Activated CD4-positive, alpha-beta T cell treated with anti-CD3 and anti-CD28 coated beads, Interleukin-2, amount 50 U/mL, for 48 hours (primary cell): Measurements from ENCODE around the gene ADPRHL1.
"Not testable (repeated sequence)": the region's sequence is repeated elsewhere in the genome, so short reads cannot be mapped to it uniquely, and the experiment has no call there.

Source experiments
- DNase-seq, 2 experiments: peaks; one replicate each; pipeline ENCODE4 v3.0.0-alpha.2; 2020

ADPRHL1 gene

DNA sequence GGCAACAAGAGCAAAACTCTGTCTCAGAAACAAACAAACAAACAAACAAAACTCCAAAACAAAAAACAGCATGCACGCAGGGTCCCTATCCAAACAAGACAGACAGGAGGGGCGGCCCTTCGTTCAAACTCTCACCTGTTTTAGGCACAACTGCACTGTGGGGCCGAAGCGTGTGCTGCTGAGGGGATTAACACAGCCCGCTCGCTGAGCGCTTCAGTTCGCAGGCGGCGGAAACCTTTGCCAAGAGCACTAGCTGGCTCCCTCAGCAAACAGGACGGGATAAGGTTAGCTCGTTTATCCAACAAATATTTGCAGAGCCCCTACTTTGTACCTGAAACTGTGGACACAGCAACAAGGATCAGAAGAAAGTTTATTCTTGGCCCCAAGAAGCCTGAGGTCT lies 1.6 kb upstream of the ADPRHL1 start:
- no peak for DNase-seq

DNA sequence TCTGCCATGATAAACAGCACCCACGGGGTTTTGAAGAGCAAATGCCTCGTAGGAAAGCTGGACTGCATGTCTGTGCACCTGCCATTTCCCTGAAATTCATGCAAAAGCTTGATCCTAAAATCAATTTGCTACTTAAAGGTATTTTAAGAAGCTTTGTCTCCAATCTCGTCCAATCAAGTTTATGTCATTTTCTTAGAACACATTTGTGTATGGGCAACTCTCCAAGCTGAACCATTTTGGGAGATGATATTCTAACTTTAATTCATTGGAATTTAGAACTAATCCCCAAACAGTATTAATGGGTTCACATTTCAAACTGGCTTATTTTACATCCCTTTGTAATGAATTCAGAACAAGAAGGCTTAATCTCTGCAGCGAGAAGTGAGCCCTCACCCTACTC lies 822 bp downstream of the ADPRHL1 start:
- DNase-seq: no peak

DNA sequence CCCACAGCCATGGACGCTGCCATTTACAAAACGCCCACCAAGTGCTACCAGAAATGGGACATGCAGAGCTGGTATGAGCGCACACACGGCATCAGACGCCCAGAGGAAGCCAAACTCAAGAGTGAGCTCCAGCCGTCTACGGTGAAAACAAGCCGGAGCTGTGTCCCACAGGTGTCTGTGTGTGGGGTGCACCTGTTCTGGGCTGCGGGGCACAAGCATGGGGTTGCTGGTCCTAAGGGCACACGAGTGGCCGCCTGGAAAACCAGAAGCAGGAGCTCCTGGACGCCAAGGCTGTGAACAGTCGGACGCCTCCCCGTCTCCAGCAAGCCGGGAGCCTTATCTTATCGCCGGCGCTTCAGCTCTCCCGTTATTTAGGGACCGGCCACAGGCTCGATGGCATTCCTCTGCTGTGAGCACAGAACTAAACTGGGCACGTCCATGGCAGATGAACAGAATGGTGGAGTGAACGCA lies 1.3 kb downstream of the ADPRHL1 start:
- DNase-seq: no peak

DNA sequence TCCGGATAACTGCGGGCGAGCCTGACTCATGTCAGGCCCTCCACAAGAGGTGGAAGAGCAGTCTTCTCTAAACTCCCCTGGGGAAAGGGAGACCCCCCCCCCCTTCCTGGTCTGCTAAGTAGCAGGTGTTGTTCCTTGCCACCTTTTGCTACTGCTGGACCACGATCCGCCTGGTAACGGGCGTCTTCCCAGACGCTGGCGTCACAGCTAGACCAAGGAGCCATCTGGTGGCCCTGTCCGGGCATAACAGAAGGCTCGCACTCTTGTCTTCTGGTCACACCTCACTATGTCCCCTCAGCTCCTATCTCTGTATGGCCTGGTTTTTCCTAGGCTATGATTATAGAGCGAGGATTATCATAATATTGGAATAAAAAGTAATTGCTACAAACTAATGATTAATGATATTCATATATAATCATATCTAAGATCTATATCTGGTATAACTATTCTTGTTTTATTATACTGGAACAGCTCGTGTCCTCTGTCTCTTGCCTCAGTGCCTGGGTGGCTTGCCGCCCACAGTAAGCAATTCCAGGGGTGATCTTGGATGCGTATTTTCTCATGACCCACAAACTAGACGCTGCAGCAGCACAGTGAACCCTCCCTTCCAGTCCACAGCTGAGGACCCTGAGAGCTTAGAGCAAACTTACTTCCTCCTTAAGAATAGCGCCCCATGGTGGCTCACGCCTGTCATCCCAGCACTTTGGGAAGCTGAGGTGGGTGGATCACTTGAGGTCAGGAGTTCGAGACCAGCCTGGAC lies 2.2 kb downstream of the ADPRHL1 start:
- not testable (repeated sequence) for DNase-seq

DNA sequence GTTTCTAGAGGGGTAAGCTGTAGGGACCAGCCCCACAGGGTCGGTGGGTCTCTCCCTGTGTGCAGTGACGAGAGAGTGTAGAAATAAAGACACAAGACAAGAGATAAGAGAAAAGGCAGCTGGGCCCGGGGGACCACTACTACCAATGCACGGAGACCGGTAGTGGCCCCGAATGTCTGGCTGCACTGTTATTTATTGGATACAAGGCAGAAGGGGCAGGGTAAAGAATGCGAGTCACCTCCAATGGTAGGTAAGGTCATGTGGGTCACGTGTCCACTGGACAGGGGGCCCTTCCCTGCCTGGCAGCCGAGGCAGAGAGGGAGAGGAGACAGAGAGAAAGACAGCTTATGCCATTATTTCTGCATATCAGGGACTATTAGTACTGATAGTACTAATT lies 2.9 kb downstream of the ADPRHL1 start:
- not testable (repeated sequence) for DNase-seq

DNA sequence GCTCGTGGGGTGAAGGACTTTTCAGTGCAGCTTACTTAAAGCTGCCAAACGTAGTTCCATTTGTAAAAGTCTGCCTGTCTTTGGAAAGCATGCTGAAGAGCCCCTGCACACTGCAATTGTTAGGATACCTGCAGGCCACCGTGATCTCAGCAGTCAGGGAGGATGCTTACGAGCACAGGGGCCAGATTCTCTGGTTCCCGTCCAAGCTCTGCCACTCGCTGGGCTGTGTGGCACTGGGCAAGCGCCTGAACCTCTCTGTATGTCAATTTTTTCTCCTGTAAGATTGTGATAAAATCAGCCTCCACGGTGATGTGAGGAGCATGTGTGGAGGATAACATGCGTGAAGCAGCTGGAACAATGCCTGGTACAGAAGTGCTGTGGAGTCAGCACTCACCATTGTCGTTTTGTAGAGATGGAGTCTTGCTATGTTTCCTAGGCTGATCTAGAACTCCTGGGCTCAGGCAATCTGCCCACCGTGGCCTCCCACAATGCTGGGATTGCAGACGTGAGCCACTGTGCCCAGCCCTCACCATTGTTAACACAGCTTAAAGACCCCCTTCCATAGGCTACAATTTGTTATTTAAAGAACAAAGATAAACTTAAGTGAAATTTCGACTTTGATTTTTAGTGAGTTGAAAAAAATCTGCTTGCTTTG lies 3.5 kb downstream of the ADPRHL1 start:
- DNase-seq: no peak

DNA sequence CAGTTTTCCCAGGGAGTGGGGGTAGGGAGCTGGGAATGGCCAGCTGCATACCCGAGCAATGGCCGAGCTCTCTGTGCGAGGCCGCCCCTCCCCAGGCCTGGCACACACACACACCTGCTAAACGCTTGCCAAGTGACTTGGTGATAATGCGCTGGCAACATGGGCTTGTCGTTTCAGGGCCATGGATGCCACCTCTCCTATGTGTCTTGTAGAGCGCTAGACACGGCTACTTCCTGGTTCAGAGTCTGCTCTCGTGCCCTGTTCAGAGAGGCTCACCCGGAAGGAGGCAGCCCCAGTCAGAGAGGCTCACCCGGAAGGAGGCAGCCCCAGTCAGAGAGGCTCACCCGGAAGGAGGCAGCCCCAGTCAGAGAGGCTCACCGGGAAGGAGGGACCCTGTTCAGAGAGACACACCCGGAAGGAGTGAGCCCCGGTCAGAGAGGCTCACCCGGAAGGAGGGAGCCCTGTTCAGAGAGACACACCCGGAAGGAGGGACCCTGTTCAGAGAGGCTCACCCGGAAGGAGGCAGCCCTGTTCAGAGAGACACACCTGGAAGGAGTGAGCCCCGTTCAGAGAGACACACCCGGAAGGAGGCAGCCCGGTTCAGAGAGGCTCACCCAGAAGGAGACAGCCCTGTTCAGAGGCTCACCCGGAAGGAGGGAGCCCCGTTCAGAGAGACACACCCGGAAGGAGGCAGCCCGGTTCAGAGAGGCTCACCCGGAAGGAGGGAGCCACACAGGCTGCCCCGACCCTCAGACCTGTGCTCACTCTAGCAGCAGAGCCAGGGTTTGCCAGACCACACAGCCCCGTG lies 4.2 kb downstream of the ADPRHL1 start:
- DNase-seq: peak; percentile 65 to 70

DNA sequence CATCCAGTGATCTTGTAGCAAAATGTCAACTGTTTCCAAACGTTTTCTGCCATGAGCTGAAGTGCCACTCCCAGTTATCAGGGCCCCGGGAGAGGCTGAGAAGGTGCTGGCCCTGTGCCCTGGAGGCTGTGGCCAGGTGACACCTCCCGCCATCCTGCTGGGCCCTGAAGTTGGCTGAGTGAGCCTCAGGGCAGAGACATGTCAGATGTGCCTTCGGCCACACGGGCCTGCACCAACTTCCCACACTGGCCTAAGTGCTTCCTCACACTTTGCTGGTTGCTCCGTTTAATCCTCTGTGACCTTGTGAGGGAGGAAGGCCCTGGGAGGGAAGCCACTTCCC lies 4.8 kb downstream of the ADPRHL1 start:
- DNase-seq: no peak

DNA sequence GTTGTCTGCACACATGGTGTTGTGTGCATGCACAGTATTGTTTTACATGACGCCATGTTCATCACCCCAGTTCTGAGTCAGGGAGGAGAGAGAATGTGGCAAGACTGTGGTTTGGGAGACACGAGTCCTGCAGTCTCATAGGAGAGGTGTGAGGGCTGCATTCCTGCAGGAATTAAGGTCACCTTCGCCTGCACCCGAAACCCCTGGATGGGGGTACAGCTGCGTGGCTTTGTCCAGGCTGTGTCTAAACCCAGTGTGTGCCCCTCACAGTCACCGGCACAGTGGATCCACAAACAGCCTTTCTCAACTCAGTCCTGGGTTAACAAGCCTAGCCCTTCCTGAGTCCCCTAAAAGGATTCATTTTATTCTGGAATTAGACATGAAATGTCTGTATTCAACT lies 5.7 kb downstream of the ADPRHL1 start:
- DNase-seq: no peak

DNA sequence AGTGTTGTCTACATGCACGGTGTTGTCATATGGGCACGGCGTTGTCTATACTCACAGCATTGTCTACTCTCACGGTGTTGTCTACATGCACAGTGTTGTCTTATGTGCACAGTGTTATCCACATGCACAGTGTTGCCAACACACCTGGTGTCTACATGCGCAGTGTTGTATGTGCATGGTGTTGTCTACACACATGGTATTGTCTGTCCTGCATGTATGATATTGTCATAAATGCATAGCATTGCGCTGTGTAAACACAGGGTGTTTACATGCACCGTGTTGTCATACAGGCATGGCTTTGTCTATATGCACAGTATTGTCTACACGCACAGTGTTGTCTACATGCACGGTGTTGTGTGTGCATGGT lies 6.8 kb downstream of the ADPRHL1 start:
- no peak for DNase-seq

DNA sequence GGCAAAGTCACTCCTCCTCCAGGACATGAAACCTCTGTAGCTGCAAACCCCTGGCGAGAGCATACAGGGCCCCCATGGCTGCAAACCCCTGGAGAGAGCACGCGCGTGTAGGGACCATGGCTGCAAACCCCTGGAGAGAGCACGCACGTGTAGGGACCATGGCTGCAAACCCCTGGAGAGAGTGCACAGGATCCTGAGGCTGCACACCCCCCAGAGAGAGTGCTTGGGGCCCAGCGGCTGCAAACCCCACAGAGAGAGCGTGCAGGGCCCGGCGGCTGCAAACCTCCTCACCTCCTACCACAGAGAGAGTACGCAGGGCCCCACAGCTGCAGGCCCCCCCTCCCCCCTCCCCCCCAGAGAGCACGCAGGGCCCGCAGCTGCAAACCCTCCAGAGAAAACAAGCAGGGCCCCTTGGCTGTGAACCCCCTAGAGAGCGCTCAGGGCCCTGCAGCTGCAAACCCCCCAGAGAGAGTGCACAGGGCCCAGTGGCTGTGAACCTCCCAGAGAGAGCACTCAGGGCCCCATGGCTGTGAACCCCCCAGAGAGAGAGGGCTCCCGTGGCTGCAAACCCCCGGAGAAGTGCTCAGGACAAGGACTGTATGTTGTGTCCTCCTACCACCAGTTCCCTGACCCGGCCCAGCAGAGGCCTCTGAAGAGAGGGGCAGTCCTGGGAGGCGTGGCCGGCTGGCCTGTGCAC lies 7.3 kb downstream of the ADPRHL1 start:
- no peak for DNase-seq

DNA sequence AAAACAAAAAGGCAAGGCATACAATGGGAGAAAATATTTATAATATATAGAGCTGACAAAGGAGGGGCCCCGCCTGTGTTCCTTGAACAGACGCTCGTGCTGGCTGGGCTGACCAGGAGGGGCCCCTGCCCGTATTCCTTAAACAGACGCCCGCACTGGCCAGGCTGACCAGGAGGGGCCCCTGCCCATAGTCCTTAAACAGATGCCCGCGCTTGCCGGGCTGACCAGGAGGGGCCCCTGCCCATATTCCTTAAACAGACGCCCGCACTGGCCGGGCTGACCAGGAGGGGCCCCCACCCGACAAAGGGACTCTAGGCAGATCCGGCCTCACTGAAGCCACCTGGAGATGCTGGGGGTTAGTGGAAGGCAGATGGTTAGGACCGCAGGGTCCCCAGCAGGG lies 9.3 kb downstream of the ADPRHL1 start:
- no peak for DNase-seq

DNA sequence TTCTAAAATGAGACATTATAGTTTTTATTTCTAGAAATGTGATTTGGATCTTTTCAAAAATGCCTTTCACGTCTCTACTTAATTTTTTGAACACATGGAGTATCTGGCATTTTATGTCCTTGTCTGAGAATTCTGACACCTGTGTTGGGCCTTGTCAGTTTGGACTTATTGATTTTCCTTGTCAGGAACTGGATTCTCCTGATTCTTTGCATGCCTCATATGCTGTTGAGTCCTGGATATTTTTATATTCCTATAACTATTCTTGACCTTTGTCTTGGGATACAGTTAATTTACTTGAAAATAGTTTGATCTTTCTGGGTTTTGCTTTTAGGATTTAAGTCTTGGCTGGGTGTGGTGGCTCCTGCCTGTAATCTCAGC lies 10.3 kb downstream of the ADPRHL1 start:
- no peak for DNase-seq

DNA sequence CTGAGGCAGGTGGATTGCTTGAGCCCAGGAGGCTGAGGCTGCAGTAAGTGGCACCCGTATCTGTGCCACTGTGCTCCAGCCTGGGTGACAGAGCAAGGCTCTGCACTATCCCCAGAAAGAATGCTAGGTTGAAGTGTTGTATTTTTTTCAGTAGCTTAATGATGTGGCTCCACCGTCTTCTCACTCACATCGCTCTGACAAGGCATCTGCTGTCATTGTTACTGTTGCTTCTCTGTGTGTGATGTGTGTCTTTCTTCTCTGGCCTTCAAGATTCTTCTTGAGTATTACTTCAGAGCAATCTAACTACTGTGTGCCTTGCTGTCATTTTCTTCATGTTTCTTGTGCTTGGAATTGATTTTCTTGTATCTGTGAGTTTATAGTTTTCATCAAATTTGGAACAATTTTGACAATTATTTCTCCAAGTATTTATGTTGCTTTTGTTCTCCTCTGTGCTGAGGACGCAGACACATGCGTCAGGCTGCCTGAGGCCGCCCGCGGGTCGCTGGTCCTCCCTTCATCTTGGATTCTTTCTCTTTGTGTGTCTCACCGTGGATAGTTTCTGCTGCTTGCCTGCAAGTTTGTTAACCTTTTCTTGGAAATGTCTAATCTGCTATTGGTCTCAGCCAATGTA lies 10.8 kb downstream of the ADPRHL1 start:
- no peak for DNase-seq

DNA sequence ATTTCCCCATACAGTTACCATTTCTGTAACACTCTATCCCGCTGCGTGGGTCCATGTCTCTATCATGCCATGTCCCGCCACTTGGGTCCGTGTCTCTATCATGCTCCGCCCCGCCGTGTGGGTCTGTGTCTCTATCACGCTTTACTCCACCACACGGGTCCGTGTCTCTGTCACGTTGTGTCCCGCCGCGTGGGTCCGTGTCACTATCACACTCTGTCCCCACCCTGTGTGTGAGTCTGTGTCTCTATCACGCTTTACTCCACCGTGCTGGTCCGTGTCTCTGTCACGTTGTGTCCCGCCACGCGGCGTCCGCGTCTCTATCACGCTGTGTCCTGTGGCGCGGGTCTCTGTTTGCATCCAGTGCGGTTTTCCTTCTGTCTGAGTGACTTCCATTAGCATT lies 11.6 kb downstream of the ADPRHL1 start:
- DNase-seq: no peak

DNA sequence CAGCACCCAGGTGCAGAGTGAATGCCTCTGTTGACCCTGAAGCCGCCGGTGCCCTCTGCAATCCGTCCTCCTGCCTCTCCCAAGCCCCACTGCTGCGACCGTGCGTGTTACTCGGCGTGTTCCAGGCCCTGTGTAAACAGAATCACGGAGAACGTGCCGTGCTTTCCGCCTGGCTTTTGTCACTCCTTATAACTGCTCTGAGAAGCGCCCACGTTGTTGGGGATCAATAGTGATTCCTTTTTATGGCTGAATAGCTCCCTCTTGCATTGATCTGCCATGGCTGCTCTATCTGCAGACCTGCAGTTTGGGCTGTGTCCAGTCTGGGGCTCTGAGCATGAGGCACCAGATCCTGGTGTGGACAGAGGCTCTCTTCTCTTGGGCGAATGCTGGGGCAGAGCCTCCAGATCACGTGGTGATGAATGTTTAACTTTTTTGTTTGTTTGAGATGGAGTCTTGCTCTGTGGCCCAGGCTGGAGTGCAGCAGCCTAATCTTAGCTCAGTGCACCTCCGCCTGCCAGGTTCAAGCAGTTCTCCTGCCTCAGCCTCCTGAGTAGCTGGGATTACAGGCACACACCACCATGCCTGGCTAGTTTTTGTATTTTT lies 15.8 kb downstream of the ADPRHL1 start:
- DNase-seq: no peak

DNA sequence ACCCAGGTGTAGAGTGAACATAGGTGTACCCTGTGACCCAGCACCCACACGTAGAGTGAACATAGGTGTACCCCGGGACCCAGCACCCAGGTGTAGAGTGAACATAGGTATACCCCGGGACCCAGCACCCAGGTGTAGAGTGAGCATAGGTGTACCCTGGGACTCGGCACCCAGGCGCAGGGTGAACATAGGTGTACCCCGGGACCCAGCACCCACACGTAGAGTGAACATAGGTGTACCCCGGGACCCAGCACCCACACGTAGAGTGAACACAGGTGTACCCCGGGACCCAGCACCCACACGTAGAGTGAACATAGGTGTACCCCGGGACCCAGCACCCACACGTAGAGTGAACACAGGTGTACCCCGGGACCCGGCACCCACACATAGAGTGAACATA lies 16.4 kb downstream of the ADPRHL1 start:
- not testable (repeated sequence) for DNase-seq

DNA sequence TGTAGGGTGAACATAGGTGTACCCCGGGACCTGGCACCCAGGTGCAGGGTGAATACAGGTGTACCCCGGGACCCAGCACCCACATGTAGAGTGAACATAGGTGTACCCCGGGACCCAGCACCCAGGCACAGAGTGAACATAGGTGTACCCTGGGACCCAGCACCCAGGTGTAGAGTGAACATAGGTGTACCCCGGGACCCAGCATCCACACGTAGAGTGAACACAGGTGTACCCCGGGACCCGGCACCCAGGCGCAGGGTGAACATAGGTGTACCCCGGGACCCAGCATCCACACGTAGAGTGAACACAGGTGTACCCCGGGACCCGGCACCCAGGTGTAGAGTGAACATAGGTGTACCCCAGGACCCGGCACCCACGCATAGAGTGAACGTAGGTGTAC lies 17.4 kb downstream of the ADPRHL1 start:
- not testable (repeated sequence) for DNase-seq

DNA sequence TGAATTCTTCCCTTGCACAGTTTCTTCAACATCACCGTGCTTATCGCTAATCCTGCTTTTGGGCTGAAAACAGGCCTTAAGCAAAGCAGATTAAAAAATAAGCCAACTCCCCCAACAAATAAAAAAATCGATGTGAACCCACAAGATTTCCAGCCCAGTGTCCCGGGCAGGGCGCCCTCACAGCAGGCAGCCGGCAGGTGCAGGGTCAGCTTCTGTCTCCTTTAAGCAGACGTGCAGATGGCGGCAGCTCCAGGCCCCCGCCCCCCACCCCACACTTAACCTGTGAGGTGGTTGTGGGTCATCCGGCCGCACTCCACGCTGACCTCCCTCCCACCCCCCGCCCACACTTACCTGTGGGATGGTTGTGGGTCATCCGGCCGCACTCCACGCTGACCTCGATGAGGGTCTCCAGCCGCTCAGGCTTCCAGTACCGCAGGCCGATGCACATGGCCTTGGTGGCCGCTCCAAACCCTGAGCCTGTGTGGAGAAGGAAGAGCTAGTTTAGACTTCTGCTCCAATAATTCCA lies 19.8 kb downstream of the ADPRHL1 start:
- DNase-seq: no peak

DNA sequence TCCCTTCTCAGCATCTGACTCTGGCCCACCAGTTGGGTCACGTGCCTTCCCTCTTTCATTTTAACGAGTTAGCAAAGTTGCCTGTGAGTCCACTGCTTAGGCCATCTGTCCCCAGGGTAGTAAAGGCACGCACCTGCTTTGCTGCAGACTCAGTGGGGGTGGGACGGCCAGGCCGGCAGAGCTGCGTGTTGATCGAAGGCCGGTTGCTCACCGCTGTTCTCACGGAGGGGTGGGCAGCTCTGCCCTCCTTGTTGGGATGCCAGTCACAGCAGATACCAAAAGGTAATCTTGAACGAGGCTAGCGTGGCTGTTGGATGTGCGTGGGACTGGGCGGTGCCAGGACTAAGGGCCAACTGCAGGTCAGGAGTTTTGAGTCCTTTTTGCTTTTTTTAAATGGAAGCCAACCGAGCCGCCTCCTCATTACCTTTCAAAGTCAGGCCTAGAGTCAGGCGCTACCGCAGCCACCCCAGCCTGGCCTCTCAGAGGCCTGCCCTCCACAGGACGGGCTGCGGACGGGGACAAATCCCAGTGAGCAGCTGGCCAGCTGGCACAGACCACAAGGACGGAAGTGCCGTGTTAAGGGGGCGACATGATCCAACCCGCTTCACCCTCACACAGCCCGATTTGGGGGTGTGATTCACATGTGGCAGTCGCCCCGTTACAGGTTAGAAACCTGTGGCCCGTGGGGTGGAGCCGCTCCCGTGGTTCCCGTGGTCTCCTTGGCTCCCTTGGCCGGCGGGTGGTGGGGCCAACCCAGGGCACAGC lies 20.6 kb downstream of the ADPRHL1 start:
- DNase-seq: no peak

DNA sequence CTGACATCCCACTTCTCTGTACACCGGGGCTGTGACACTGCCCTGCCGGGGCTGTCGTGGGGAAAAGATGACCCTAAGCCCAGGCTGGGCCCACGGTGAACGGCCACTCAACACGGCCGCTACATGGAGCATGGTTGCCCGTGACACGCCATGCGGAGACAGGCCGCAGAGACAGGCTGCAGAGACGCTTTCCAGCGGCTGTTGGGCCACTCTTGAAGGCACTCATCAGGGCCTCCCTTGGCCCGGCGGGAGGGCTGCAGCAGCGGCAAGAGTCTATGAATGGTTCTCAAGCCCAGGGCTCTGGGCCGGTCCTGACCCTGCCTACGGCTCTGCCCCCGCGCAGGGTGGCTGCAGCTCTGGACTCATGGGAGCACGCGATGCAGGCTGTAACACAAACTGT lies 22.1 kb downstream of the ADPRHL1 start:
- no peak for DNase-seq
